ENCODE measurements around the gene TUBB4B.
A peak's percentile ranks its signal among the peaks of the same experiment; 100 is the strongest.

TUBB4B gene

DNA sequence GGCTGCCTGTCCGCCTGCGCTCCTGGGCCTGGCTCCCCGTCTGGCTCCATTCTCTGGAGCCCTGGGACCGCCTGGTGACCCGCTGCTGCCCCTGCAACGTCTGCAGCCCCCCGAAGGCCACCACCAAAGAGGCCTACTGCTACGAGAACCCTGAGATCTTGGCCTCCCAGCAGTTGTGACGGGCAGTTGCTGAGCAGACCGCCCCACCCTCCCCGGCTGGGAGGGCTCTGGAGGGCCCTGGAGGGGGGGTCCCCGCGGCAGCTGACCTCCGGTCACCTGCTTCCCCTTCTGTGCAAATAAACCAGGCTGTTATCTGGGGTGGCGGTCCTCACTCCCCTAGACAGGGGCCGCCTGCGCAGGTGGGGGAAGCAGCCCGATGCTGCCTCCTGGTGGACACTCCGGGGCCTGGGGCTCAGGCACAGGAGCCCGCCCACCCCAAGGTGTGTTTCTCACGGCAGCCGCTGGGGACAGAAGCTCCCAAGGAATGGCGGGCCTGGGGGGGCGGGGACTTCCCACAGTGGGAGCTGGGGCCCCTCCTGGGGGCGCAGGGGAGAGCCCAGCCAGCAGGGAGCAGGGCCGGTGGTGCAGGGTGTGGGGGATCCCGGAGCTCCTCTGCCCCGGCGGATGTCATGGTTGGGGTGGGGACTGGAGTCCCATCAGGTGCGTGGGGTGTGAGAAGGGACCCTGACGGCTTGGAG, 4.7 kb upstream of the TUBB4B start:
- peaks cover 0 to 7% of the 10 kb centered on the region in 2 experiments; a peak in 1 of 3 replicates for H3K36me3 ChIP-seq (ENCODE audit: control insufficient read depth in 2 of 2, insufficient read depth in 1 of 2, low read length in 2 of 2)
- peaks cover 3% of the 10 kb centered on the region; the same call in 1 of the 2 replicates for H3K4me1 ChIP-seq (ENCODE audit: control insufficient read depth, insufficient read depth, low read length)
- H3K27ac ChIP-seq (ENCODE audit: extremely low read depth, low read depth, low read length), result no peak overlapping the region
- ChIA-PET CTCF (interaction anchor here (0.6 to 3.4 kb wide), 85 partner anchors 7 to 500 kb away, joined by 3 to 45 read pairs (median 5); partner anchors contain the start of genes ANAPC2, CYSRT1, DPH7 and LCN8), POLR2A (interaction anchor here (0.5 to 11.5 kb wide), 22 partner anchors 9 to 190 kb away, joined by 3 to 336 read pairs (median 4); partner anchors contain the start of genes ANAPC2, CYSRT1, EXD3 and MAN1B1)
- H3K9me3 ChIP-seq (ENCODE audit: control insufficient read depth, insufficient read depth, low read depth, low read length), result no peaks in the 10 kb centered on the region
- peak overlapping the region; percentile 13 for H3K4me3 ChIP-seq (ENCODE audit: low read depth, low read length)
- TF ChIP-seq ZNF549 (tag by site-specific recombination; IDR thresholded peaks at IDR 0.05), result no peak
- TF ChIP-seq ZNF175 (tag by site-specific recombination; IDR thresholded peaks at IDR 0.05), result no peak
- TF ChIP-seq, protein P1, sequence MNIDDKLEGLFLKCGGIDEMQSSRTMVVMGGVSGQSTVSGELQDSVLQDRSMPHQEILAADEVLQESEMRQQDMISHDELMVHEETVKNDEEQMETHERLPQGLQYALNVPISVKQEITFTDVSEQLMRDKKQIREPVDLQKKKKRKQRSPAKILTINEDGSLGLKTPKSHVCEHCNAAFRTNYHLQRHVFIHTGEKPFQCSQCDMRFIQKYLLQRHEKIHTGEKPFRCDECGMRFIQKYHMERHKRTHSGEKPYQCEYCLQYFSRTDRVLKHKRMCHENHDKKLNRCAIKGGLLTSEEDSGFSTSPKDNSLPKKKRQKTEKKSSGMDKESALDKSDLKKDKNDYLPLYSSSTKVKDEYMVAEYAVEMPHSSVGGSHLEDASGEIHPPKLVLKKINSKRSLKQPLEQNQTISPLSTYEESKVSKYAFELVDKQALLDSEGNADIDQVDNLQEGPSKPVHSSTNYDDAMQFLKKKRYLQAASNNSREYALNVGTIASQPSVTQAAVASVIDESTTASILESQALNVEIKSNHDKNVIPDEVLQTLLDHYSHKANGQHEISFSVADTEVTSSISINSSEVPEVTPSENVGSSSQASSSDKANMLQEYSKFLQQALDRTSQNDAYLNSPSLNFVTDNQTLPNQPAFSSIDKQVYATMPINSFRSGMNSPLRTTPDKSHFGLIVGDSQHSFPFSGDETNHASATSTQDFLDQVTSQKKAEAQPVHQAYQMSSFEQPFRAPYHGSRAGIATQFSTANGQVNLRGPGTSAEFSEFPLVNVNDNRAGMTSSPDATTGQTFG (tag by site-specific recombination; IDR thresholded peaks at IDR 0.05; ENCODE audit: borderline replicate concordance), result no peak
- TF ChIP-seq PRDM1 (tag by site-specific recombination; IDR thresholded peaks at IDR 0.05), result no peak
- TF ChIP-seq ZNF830 (tag by site-specific recombination; IDR thresholded peaks at IDR 0.05; ENCODE audit: low read depth), result no peak
- TF ChIP-seq, protein P2, sequence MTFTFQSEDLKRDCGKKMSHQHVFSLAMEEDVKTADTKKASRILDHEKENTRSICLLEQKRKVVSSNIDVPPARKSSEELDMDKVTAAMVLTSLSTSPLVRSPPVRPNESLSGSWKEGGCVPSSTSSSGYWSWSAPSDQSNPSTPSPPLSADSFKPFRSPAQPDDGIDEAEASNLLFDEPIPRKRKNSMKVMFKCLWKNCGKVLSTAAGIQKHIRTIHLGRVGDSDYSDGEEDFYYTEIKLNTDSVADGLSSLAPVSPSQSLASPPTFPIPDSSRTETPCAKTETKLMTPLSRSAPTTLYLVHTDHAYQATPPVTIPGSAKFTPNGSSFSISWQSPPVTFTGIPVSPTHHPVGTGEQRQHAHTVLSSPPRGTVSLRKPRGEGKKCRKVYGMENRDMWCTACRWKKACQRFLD (tag by site-specific recombination; IDR thresholded peaks at IDR 0.05), result no peak
- TF ChIP-seq ZNF121 (tag by site-specific recombination; IDR thresholded peaks at IDR 0.05), result no peak
- 0 out of 2 replicates have a peak, but pooled peaks have one; percentile 44 for TF ChIP-seq ZFP37 (tag by site-specific recombination; IDR thresholded peaks at IDR 0.05)
- TF ChIP-seq, protein P3, sequence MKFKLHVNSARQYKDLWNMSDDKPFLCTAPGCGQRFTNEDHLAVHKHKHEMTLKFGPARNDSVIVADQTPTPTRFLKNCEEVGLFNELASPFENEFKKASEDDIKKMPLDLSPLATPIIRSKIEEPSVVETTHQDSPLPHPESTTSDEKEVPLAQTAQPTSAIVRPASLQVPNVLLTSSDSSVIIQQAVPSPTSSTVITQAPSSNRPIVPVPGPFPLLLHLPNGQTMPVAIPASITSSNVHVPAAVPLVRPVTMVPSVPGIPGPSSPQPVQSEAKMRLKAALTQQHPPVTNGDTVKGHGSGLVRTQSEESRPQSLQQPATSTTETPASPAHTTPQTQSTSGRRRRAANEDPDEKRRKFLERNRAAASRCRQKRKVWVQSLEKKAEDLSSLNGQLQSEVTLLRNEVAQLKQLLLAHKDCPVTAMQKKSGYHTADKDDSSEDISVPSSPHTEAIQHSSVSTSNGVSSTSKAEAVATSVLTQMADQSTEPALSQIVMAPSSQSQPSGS (tag by site-specific recombination; IDR thresholded peaks at IDR 0.05; ENCODE audit: low read depth), result no peak
- no peak for TF ChIP-seq ZNF19 (tag by site-specific recombination; IDR thresholded peaks at IDR 0.05; ENCODE audit: low read depth)
- no peak for TF ChIP-seq SCRT1 (tag by site-specific recombination; IDR thresholded peaks at IDR 0.05; ENCODE audit: borderline replicate concordance)
- TF ChIP-seq OSR2 (tag by site-specific recombination; IDR thresholded peaks at IDR 0.05), result peak; percentile 39; the same call in 1 of the 2 replicates
- peak; percentile 80 for TF ChIP-seq YY1 (tag by site-specific recombination; IDR thresholded peaks at IDR 0.05)
- TF ChIP-seq KLF7 (tag by site-specific recombination; IDR thresholded peaks at IDR 0.05; ENCODE audit: borderline replicate concordance), result peak; percentile 63; the same call in 1 of the 2 replicates
- no peak for TF ChIP-seq ZNF664 (tag by site-specific recombination; IDR thresholded peaks at IDR 0.05)
- TF ChIP-seq SCRT2 (tag by site-specific recombination; IDR thresholded peaks at IDR 0.05), result 0 out of 2 replicates have a peak, but pooled peaks have one; percentile 16
- no peak for TF ChIP-seq HOXD13 (CRISPR knock-in tag; IDR thresholded peaks at IDR 0.05; ENCODE audit: borderline replicate concordance)
- no peak for TF ChIP-seq ZNF221 (tag by site-specific recombination; IDR thresholded peaks at IDR 0.05; ENCODE audit: borderline replicate concordance)
- 0 out of 2 replicates have a peak, but pooled peaks have one; percentile 13 for TF ChIP-seq ZBTB7A (tag by site-specific recombination; IDR thresholded peaks at IDR 0.05; ENCODE audit: low read depth)
- TF ChIP-seq, protein P4, sequence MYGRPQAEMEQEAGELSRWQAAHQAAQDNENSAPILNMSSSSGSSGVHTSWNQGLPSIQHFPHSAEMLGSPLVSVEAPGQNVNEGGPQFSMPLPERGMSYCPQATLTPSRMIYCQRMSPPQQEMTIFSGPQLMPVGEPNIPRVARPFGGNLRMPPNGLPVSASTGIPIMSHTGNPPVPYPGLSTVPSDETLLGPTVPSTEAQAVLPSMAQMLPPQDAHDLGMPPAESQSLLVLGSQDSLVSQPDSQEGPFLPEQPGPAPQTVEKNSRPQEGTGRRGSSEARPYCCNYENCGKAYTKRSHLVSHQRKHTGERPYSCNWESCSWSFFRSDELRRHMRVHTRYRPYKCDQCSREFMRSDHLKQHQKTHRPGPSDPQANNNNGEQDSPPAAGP (tag by site-specific recombination; IDR thresholded peaks at IDR 0.05), result peak; percentile 62; the same call in 1 of the 2 replicates
- TF ChIP-seq, protein P5, sequence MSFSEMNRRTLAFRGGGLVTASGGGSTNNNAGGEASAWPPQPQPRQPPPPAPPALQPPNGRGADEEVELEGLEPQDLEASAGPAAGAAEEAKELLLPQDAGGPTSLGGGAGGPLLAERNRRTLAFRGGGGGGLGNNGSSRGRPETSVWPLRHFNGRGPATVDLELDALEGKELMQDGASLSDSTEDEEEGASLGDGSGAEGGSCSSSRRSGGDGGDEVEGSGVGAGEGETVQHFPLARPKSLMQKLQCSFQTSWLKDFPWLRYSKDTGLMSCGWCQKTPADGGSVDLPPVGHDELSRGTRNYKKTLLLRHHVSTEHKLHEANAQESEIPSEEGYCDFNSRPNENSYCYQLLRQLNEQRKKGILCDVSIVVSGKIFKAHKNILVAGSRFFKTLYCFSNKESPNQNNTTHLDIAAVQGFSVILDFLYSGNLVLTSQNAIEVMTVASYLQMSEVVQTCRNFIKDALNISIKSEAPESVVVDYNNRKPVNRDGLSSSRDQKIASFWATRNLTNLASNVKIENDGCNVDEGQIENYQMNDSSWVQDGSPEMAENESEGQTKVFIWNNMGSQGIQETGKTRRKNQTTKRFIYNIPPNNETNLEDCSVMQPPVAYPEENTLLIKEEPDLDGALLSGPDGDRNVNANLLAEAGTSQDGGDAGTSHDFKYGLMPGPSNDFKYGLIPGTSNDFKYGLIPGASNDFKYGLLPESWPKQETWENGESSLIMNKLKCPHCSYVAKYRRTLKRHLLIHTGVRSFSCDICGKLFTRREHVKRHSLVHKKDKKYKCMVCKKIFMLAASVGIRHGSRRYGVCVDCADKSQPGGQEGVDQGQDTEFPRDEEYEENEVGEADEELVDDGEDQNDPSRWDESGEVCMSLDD (tag by site-specific recombination; IDR thresholded peaks at IDR 0.05), result peak; percentile 90
- peak; percentile 19; the same call in 1 of the 2 replicates for TF ChIP-seq ZBTB48 (tag by site-specific recombination; IDR thresholded peaks at IDR 0.05)
- peak; percentile 95 for TF ChIP-seq ZIC2 (tag by site-specific recombination; IDR thresholded peaks at IDR 0.05)
- TF ChIP-seq YY2 (tag by site-specific recombination; IDR thresholded peaks at IDR 0.05), result peak; percentile 89
- TF ChIP-seq, protein P6, sequence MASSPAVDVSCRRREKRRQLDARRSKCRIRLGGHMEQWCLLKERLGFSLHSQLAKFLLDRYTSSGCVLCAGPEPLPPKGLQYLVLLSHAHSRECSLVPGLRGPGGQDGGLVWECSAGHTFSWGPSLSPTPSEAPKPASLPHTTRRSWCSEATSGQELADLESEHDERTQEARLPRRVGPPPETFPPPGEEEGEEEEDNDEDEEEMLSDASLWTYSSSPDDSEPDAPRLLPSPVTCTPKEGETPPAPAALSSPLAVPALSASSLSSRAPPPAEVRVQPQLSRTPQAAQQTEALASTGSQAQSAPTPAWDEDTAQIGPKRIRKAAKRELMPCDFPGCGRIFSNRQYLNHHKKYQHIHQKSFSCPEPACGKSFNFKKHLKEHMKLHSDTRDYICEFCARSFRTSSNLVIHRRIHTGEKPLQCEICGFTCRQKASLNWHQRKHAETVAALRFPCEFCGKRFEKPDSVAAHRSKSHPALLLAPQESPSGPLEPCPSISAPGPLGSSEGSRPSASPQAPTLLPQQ (tag by site-specific recombination; IDR thresholded peaks at IDR 0.05), result peak; percentile 67; the same call in 1 of the 2 replicates
- no peak for TF ChIP-seq ZNF133 (tag by site-specific recombination; IDR thresholded peaks at IDR 0.05)

Measured in HEK293 (cell line).